GM12878 (cell line): ENCODE results near the gene SRPX2. TPM values are rescaled to one million over a fixed set of nuclear protein-coding genes. Genes with fewer than 3 reads are reported as not detected.

ENCODE experiments used
- ATAC-seq: fragments of 200-7000 bp; cut with Tn5 transposase; 3 replicates; pipeline ENCODE4 v1.9.1; 2020; ENCODE audit warnings: mild to moderate bottlenecking, moderate library complexity
- BruUV-seq: library from RNA; stranded (reverse); fragments of 400-500 nt; replicated peaks from 2 replicates; lab custom pipeline; 2021; lab: Mats Ljungman, UMichigan
- CTCF ChIA-PET: fragments of 300-600 bp; sonication (Branson Sonifier 250); formaldehyde crosslinking; extraction: SDS; loops from one replicate; lab custom pipeline; 2021; ENCODE audit warnings: inconsistent platforms; lab: Yijun Ruan, JAX
- POLR2A ChIA-PET: fragments of 350-600 bp; formaldehyde crosslinking; extraction: SDS; loops from one replicate; lab custom pipeline; 2021; ENCODE audit warnings: inconsistent platforms; lab: Charles Lee
- RAD21 ChIA-PET: fragments of 300-600 bp; sonication (Branson Sonifier 250); formaldehyde crosslinking; loops from one replicate; lab custom pipeline; 2023; ENCODE audit warnings: antibody characterized with exemption; ENCODE audit not compliant: unreplicated experiment; lab: Charles Lee
- SMC1A ChIA-PET: fragments of 300-600 bp; sonication (Branson Sonifier 250); formaldehyde crosslinking; loops from one replicate; lab custom pipeline; 2023; ENCODE audit not compliant: unreplicated experiment, uncharacterized antibody; lab: Charles Lee
- DNase-seq: peaks from one replicate; pipeline ENCODE4 v3.0.0-alpha.2; 2011; ENCODE audit warnings: low read depth, low spot score
- FAIRE-seq: peaks from 3 replicates; lab custom pipeline; 2011; peaks lifted over from hg19 to GRCh38; lab: Jason Lieb, UNC
- H2AFZ ChIP-seq: 2 replicates; pipeline ENCODE4 v1.6.0; 2011; ENCODE audit warnings: low read depth, low read length, control low read depth; ENCODE audit not compliant: control insufficient read depth
- H3K27ac ChIP-seq: 2 replicates; pipeline ENCODE4 v1.5.1; 2011; ENCODE audit warnings: control low read depth; ENCODE audit not compliant: control insufficient read depth, insufficient read depth
- H3K27me3 ChIP-seq, 2 experiments: replicated peaks in 1 of 2; 2 replicates each; pipeline versions ENCODE4 v1.6.0 to v1.6.1; 2011; ENCODE audit warnings: low read length in 1 of 2; ENCODE audit not compliant: control insufficient read depth in 2 of 2, insufficient read depth in 2 of 2
- H3K36me3 ChIP-seq, 2 experiments: 2 replicates each; pipeline ENCODE4 v1.5.1; 2011; ENCODE audit warnings: low read length in 1 of 2; ENCODE audit not compliant: control insufficient read depth in 2 of 2, insufficient read depth in 2 of 2
- H3K4me1 ChIP-seq: 2 replicates; pipeline ENCODE4 v1.6.1; 2011; ENCODE audit warnings: mild to moderate bottlenecking, low read length, moderate library complexity, mixed read lengths; ENCODE audit not compliant: control insufficient read depth, insufficient read depth
- H3K4me2 ChIP-seq: 2 replicates; pipeline ENCODE4 v1.6.0; 2011; ENCODE audit warnings: control low read depth; ENCODE audit not compliant: control insufficient read depth, insufficient read depth
- H3K4me3 ChIP-seq: fragments of 200-600 bp; sonication (generic); 2 replicates; pipeline ENCODE4 v1.5.1; 2016
- H3K79me2 ChIP-seq: 2 replicates; pipeline ENCODE4 v1.6.0; 2011; ENCODE audit warnings: low read length; ENCODE audit not compliant: control insufficient read depth, insufficient read depth
- H3K9ac ChIP-seq: 2 replicates; pipeline ENCODE4 v1.8.0; 2011; ENCODE audit warnings: low read length, control low read depth, mixed read lengths; ENCODE audit not compliant: control insufficient read depth, insufficient read depth
- H3K9me3 ChIP-seq: replicated peaks from 3 replicates; pipeline ENCODE4 v1.5.1; 2011; ENCODE audit warnings: mild to moderate bottlenecking, low read length; ENCODE audit not compliant: control insufficient read depth, insufficient read depth
- H4K20me1 ChIP-seq: 2 replicates; pipeline ENCODE4 v1.6.0; 2011; ENCODE audit not compliant: control insufficient read depth, insufficient read depth
- SMAD5 ChIP-seq: IDR thresholded peaks from 2 replicates; pipeline ENCODE4 v1.6.1; 2016; ENCODE audit warnings: antibody characterized with exemption, low read depth
- WGBS: methylation state at CpG from one replicate; pipeline ENCODE4 v1.1.6; 2016; ENCODE audit warnings: low lambda C conversion rate; ENCODE audit not compliant: insufficient replicate concordance, insufficient coverage; ENCODE audit errors: missing lambda C conversion rate; 5-methylcytosine and 5-hydroxymethylcytosine counted together
- in situ Hi-C: fragments of 300-500 bp; cut with MboI; formaldehyde crosslinking; loops from 9 replicates; pipeline ENCODE4 v1.14.3; 2018; ENCODE audit warnings: mixed read lengths
- intact Hi-C: fragments of 100-400 bp; cut with micrococcal nuclease; formaldehyde crosslinking; loops from one replicate; pipeline ENCODE4 v1.14.2; 2022; ENCODE audit not compliant: unreplicated experiment
- polyA plus RNA-seq, 11 experiments: library from polyadenylated mRNA; depleted of rRNA in 4 of 11; unstranded in 6 of 11; stranded (reverse) in 5 of 11; fragments of >200 nt; fragmentation: Nextera tagmentation in 4 of 11; fragmentation: Illumina TruSeq in 1 of 11; extraction: Ambion mirVana in 4 of 11; extraction: Trizol in 1 of 11; gene quantifications; 1 replicate in 1 of 11; 2 replicates in 10 of 11; pipeline versions ENCODE4 v1.2.1 to v1.2.3, GENCODE V29; 2011 to 2016; ENCODE audit warnings: inconsistent platforms in 2 of 11, missing spikeins in 2 of 11, low read depth in 1 of 11
- total RNA-seq, 4 experiments: library from RNA; depleted of rRNA in 3 of 4; stranded (reverse); fragments of >200 nt in 3 of 4; fragmentation: Illumina TruSeq in 1 of 4; extraction: Trizol in 1 of 4; gene quantifications; 2 replicates each; pipeline versions ENCODE4 v1.2.1 to v1.2.3, GENCODE V29; 2013 to 2021
- TF ChIP-seq, protein P1 (sequence below): IDR thresholded peaks from 2 replicates; pipeline ENCODE4 v1.6.1; 2012; ENCODE audit warnings: improper control_type of control experiment, low read depth, low read length; ENCODE audit not compliant: insufficient replicate concordance

The SRPX2 gene
- total and polyA plus RNA-seq, 10 of the 15 experiments (the other 5 are each of a cell fraction or from before 2014, with no cell fraction given), result not detected

GRCh38 chrX:100717363-100717762 is 73.4 kb downstream of the SRPX2 start:
- Histone ChIP-seq H3K27ac (no peak overlapping the region), H3K79me2 (no peaks in the 10 kb centered on the region), H3K4me2 (no peak overlapping the region), H3K27me3 (no peaks in the 10 kb centered on the region), H3K9me3 (no peaks in the 10 kb centered on the region), H3K4me1 (no peaks in the 10 kb centered on the region), H3K36me3 (no peaks in the 10 kb centered on the region), H2AFZ (no peak overlapping the region), H3K4me3 (no peak overlapping the region), H4K20me1 (no peaks in the 10 kb centered on the region), H3K9ac (no peak overlapping the region)
- ChIA-PET CTCF (no interaction called here), RAD21 (no interaction called here), SMC1A (interaction anchor here (0.6 kb wide), 1 partner anchor 18 kb away, joined by 3 read pairs; no protein-coding TSS in a partner anchor), POLR2A (no interaction called here)
- DNase-seq (no peak), ATAC-seq (no peak), FAIRE-seq (no peak)
- intact Hi-C loops (no loop called here), in situ Hi-C loops (no loop called here)
- TF ChIP-seq, protein P1, sequence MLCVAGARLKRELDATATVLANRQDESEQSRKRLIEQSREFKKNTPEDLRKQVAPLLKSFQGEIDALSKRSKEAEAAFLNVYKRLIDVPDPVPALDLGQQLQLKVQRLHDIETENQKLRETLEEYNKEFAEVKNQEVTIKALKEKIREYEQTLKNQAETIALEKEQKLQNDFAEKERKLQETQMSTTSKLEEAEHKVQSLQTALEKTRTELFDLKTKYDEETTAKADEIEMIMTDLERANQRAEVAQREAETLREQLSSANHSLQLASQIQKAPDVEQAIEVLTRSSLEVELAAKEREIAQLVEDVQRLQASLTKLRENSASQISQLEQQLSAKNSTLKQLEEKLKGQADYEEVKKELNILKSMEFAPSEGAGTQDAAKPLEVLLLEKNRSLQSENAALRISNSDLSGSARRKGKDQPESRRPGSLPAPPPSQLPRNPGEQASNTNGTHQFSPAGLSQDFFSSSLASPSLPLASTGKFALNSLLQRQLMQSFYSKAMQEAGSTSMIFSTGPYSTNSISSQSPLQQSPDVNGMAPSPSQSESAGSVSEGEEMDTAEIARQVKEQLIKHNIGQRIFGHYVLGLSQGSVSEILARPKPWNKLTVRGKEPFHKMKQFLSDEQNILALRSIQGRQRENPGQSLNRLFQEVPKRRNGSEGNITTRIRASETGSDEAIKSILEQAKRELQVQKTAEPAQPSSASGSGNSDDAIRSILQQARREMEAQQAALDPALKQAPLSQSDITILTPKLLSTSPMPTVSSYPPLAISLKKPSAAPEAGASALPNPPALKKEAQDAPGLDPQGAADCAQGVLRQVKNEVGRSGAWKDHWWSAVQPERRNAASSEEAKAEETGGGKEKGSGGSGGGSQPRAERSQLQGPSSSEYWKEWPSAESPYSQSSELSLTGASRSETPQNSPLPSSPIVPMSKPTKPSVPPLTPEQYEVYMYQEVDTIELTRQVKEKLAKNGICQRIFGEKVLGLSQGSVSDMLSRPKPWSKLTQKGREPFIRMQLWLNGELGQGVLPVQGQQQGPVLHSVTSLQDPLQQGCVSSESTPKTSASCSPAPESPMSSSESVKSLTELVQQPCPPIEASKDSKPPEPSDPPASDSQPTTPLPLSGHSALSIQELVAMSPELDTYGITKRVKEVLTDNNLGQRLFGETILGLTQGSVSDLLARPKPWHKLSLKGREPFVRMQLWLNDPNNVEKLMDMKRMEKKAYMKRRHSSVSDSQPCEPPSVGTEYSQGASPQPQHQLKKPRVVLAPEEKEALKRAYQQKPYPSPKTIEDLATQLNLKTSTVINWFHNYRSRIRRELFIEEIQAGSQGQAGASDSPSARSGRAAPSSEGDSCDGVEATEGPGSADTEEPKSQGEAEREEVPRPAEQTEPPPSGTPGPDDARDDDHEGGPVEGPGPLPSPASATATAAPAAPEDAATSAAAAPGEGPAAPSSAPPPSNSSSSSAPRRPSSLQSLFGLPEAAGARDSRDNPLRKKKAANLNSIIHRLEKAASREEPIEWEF, result no peak
- no peak for TF ChIP-seq SMAD5
- 72% methylated on average over 8 of the region's 8 CpGs for WGBS
- BruUV-seq, result no TSS peak
